Hepatic stellate cell (primary cell): ENCODE data around the gene POLE2.
"Not testable (repeated sequence)": the region's sequence is repeated elsewhere in the genome, so short reads cannot be mapped to it uniquely, and the experiment has no call there.

ENCODE experiments used
- DNase-seq: peaks from one replicate; pipeline ENCODE4 v3.0.0; 2011; ENCODE audit warnings: low spot score

Gene POLE2

DNA sequence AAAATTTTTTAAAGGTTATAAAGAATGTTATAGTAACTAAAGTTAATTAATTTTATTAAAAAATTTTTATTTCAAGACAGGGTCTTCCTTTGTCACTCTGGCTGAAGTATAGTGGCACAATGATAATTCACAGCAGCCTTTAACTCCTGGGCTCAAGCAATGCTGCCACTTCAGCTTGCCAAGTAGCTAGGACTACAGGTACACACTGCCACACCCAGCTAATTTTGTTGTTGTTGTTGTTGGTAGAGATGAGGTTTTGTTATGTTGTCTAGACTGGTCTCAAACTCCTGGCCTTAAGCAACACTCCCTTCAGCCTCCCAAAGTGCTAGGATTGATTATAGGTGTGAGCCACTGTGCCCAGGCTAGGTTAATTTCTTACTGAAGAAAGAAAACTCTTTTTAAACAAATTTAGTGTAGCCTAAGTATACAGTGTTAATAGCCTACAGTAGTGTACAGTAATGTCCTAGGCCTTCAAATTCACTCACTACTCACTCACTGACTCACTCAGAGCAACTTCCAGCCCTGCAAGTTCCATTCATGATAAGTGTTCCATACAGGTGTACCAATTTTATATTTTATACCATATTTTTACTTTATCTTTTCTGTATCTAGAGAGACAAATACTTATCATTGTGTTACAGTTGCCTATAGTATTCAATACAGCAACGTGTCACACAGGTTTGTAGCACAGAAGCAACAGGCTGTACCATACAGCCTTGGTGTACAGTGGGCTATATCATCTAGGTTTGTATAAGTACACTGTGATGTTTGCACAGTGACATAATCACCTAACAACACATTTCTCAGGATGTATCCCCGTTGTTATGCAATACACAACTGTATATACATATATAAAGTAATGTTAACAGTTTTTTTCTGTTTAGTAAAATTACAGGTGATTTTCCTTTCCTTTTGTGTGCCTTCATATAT is 28.2 kb downstream of the POLE2 start:
- DNase-seq = no peak

DNA sequence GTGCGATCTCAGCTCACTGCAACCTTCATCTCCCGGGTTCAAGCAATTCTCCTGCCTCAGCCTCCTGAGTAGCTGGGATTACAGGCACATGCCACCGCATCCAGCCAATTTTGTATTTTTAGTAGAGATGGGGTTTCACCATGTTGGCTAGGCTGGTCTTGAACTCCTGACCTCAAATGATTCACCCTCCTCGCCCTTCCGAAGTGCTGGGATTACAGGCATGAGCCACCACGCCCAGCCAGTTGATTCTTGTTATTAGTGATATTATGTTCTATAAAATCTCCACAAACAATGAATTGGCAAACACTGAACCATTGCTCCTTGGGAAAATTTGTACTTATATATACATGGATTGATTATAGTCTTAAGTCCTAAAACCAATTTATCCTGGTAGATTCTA is 30.5 kb downstream of the POLE2 start:
- not testable (repeated sequence) for DNase-seq

DNA sequence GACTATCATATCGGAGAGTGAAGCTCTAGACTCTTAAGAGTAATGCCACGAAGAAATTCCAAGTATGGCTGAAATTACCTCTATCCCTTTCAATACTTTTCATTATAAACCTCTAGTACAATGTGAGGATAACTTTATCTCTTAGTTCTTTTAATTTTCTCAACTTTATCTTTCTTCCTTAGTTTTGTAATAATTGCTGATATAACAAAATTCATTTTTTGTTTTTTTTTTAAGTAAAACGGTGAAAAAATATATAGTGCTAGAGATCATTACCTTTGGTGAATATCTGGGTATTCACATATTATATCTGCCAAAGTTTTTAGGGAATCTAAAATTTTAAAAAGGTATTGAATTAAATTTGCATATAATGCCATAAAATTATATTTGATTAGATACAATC is 33.5 kb downstream of the POLE2 start:
- no peak for DNase-seq

DNA sequence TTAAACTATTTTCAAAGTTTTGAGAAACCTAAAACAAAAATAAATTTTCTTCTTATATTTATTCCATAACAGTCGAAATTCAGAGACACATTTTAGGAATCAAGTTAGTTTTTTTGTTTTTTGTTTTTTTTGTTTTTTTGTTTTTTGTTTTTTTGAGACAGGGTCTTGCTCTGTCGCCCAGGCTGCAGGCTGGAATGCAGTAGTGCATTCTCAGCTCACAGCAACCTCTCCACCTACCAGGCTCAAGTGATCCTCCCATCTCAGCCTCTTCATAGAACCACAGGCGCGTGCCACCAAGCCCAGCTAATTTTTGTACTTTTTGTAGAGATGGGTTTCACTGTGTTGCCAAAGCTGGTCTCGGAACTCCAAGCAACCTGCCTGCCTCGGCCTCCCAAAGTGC is 34.5 kb downstream of the POLE2 start:
- no peak for DNase-seq

DNA sequence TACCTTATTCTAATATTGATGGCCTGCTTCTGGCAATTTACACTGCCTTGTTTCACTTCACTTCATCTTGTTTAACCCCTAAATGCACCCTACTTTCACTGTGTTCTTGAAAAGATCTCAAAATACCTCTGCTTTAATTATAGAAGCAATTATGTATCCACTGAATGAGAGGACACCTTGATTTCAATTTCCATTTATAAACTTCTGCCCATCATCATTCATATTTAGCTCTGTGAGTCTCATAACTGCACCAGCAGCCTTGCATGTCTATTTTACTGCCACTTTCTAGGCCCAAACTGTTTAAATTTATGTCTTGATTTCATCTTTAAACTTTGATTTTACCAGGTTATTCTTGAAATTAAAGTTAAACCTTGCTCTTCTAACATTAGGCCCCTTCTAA is 45.9 kb downstream of the POLE2 start:
- no peak for DNase-seq

DNA sequence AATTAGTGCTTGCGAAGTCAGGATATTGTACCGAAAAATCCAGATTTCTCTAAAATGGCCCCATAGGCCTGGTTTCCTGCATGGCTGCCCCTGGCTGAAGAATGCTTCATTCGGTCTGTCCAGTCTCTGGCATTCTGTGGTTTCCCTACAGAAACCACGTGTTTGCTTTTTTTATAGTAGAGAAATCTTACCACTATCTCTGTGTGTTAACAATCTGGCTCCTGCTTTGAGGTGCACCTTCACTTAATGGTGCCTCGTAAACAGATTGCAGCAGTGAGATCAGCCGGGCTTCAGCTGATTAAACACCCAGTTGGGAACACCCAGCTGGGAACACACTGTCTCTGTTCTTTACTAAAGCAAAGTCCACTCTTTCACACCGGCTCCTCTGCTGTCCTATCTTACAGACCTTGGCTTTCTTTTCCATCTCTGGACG is 46.3 kb downstream of the POLE2 start:
- no peak for DNase-seq

DNA sequence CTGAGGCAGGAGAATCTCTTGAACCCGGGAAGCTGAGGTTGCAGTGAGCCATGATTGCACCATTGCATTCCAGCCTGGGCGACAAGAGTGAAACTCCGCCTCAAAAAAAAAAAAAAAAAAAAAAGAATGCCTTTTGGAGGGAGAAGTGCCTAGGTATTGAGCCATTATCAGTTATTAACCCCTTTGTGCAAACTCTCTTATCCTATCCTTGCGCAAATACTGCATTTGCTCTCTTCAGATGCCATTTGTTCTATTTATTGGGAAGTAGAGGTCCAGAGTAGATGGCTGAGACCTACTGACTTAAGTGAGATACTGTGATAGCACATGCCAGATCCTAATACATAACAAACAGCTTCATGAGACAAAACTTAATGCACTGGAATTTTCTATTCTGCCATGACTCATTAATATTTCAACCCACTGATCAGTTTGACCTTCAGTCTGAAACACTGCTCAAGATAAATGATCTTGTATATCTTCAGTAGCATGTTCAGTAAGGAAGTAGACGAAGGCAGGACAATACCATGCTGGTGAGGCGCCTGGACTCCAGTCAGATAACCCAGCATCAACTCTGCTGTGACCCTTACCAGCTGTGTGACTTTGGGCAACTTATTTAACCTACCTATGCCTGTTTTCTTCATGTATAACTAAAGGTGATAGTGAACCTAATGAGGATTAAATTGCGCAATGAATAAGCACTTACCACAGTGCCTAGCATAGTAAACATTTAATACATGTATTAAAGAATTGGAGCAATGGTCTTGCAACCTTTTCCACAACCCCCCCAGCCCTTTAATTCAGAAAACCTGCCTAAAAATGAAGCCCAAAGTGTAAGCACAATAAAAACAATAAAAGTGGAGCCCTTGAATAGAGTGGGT is 47.2 kb downstream of the POLE2 start:
- DNase-seq = no peak

DNA sequence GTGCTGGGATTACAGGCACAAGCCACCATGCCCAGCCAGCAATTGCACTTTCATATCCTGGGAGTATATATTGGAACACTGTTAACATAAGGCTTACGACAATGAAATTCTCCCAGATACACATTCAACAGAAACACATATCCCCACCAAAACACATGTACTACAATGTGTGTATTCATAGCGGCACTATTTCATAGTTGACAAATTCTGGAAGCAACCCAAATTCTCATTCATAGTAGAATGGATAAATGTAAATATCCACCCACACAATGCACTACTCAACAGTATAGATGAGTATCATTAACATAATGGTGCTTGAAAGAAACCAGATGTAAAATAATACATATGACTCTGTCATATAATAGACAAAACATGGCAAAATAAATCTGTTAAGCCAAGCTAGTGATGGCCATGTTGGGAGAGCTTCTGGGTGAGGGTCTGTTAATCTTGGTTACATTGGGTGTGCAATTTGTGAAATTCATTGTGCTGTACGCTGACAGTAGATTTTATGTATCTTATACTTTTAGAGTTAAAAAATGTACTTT is 50.4 kb downstream of the POLE2 start:
- no peak for DNase-seq

DNA sequence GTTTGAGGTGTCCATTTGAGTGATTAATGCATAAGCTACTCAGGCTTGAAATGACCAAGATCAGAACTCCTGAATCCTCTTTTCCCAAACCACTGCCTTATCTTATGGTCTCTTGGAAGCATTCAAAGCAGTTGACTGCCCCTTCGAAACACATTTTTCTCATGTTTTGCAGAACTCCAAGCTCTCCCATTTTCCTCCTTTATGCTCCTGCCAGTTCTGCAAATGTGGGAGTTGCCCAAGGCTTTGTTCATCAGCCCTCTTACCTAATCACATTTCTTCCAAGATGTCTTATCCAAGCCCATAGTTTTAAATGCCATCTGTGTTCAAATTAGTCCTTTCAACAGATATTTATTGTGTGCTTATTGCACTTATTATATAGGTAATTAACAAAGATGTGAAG is 51.1 kb downstream of the POLE2 start:
- no peak for DNase-seq

DNA sequence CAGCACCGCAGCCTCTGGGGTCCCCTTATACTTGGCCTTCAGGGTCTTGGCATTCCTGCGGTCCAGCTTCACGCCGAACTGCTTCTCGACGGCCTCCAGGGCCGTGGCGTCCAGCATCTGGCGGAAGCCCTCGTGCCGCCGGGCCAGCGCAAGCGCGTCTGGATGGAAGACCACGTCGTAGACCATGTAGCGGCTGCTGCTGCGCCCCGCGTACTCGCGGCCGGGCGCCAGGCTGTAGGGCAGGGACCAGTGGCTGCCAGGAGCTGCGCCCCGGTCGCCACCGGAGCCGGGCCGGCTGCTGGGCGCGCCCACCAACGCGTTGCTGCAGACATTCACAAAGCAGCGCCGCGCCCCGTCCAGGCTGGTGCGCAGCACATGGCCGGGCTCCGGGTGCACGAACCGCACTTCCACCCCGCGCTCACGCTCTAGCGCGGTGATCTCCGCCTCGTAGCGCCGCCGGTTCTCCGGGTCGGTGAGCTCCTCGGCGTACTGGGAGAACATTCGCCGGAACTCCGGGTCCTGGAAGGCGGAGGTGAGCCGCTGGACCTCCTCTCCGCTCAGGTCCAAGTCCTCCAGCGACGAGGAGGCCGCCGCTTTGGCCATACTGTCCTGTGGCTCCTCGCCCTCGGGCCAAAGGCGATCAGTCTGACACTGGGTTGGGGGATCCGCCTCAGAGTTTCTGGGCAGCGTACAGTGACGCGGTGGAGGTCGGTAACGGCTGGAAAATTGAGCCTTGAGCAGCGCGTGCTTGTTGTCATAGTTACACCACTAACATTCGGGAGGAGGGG is 53.3 kb downstream of the POLE2 start, which contains the start of gene DNAAF2:
TSS of gene DNAAF2 (minus strand) at position 698 of the 788 bp plus-strand sequence. CDS start at position 603, 95 bp downstream.
- DNase-seq = peak; percentile 78

DNA sequence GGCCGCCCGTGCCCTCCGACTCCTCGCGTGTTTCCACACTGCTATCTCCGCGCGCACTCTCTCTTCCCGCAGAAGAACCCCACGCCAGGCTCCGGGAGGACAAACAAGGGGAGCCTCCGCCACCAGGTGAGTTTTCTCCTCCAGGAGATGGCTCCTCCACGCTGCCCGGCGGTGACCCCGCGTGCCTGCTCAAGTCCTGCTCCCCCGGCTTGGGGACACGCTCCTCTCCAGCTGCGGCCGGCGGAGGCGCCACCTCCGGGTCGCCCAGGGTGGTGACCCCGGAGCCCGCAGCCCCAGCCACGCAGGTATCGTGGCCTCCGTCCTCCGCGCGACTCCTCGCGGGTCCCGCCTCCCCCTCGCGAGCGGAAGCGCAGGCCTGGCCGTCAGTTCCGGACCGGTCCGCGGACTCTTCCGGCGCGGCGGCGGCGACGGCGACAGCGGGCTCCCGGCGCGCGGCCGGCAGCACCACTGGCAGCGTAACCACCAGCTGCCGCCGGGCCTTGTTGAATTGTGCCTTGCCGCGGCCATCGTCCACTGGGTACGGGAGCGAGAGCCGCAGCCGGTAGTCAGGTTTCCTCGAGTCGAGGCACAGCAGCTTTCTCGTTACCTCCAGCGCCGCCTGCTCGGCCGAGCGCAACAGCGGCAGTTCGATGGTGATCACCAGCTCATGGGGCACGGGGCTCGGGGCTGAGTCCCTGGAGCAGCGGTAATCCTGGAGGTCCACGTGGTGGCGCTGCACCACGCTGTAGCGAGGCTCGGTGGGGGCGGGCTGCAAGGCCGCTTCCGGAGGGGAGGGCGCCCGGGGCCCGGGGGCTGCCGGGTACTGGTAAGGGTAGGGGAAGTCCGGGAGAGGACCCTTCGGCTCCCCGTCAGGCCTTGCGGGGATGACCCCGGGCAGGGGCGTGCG is 54.1 kb downstream of the POLE2 start:
- peak; percentile 89 for DNase-seq

DNA sequence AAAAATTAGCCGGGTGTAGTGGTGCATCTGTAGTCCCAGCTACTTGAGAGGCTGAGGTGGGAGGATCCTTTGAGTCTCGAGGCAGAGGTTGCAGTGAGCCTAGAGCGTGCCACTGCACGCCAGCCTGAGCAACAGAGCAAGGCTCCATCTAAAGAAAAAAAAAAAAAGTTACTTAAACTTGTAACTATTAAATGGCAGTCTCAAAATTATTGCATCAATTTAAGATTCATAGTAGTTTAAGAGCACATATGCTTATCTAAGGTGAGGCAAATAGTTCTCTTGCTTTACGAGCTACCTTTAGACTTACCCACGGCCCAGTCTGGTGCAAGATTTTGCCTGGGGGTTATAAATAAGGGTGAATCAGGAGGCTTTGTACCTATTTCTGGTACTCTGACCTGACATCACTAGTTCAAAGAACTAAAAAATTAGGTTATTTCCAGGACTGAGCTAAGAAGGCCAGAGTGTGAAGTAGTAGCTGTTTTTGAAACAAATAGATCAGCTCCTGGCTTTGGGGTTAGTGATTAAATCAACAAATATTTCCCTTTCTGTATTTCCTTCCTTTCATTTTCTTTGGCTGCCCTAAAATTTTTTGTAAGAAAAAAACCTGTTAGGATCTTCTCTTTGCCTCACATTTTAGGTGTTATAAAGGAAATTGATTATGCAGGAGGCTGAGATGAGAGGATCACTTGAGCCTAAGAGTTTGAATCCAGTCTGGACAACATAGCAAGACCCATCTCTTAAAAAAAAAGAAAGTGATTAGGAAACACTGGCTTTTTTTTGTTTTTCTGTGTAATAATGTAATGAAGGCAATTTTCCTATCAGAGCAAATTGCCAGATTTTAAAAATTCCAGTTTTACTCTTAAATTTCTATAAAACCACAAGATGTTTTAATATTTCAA is 63.8 kb downstream of the POLE2 start:
- DNase-seq = no peak

DNA sequence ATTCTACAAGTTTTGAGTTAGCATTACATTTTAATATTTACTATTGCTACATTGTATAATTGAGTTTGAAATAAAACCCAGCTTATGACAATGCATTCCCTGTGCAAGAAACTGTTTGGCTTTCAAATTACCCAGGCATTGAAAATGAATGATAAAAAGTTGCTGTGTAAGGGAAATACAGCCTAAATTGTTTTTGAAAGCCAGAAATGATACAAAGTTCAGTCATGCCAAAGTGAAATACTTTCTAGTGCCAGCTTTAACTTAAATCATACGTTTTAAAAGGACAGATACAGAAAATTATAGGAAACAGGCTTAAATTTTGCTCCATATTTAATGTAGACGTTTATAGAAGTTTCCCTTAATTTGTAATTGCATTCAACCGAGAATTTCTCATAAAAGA is 64.6 kb downstream of the POLE2 start:
- DNase-seq = no peak

DNA sequence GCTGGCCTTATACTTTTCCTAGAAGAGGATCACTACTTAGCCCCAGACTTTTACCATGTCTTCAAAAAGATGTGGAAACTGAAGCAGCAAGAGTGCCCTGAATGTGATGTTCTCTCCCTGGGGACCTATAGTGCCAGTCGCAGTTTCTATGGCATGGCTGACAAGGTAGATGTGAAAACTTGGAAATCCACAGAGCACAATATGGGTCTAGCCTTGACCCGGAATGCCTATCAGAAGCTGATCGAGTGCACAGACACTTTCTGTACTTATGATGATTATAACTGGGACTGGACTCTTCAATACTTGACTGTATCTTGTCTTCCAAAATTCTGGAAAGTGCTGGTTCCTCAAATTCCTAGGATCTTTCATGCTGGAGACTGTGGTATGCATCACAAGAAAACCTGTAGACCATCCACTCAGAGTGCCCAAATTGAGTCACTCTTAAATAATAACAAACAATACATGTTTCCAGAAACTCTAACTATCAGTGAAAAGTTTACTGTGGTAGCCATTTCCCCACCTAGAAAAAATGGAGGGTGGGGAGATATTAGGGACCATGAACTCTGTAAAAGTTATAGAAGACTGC is 65.9 kb downstream of the POLE2 start:
- DNase-seq = no peak

DNA sequence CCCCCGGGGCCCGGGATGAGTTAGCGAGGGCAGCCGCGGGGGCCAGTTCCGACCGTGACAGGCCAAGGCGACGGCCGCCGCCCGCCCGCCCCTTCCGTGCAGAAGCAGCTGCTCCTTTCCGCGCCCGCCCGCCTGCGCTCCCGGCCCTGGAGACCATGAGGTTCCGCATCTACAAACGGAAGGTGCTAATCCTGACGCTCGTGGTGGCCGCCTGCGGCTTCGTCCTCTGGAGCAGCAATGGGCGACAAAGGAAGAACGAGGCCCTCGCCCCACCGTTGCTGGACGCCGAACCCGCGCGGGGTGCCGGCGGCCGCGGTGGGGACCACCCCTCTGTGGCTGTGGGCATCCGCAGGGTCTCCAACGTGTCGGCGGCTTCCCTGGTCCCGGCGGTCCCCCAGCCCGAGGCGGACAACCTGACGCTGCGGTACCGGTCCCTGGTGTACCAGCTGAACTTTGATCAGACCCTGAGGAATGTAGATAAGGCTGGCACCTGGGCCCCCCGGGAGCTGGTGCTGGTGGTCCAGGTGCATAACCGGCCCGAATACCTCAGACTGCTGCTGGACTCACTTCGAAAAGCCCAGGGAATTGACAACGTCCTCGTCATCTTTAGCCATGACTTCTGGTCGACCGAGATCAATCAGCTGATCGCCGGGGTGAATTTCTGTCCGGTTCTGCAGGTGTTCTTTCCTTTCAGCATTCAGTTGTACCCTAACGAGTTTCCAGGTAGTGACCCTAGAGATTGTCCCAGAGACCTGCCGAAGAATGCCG is 66.7 kb downstream of the POLE2 start:
- DNase-seq = no peak

DNA sequence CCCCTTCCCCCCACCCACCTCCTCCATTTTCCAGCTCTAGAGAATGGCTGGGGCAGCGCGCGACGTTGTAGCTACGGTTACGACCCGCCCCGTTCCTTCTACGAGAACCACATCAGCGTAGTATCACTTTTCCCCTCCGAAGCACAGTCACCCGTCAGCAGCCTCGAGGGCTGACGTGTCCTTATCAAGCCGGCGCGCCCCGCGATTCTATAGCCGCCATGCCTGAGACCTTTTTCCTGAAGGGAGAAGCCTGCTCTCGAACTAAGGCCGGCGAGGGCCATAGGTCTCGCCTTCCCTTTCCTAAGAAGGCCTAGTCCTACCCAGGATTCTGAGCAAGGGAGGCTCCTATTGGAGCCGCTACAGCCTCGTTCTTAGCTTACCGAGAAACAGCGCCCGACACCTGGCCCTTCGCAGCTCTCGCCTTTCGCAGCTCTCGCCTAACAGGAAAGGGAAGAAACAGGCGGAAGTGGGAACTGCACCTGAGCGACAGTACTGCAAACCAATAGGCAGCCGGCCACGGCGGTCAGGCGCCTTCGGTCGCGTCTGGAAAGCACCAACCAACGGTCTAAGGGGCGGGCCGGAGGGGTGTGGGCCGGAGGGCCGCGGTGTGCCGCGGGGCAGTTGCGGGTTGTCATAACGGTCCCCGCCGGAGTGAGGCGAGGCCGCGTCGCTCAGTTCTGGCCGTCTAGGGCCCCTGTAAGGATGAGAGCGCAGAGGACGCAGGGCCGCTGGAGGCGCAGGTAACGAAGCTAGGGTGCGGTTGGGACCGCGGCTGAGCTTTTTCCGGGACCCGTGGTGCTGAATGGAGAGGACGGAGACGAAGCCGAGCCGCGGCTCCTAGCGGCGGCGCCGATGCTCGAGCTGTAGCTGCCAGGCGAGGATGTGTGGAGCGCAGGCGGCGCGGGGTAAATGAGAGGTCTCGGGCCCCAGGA is 67.6 kb downstream of the POLE2 start, which contains the start of the genes MGAT2 and RPL36AL:
TSS of gene MGAT2 (plus strand) at position 618 of the 932 bp plus-strand sequence. CDS start 470 bp downstream, outside the sequence.
TSS of gene RPL36AL (minus strand) at position 445 of the 932 bp plus-strand sequence. CDS start 1,522 bp downstream, outside the sequence.
- DNase-seq = peak; percentile 99

DNA sequence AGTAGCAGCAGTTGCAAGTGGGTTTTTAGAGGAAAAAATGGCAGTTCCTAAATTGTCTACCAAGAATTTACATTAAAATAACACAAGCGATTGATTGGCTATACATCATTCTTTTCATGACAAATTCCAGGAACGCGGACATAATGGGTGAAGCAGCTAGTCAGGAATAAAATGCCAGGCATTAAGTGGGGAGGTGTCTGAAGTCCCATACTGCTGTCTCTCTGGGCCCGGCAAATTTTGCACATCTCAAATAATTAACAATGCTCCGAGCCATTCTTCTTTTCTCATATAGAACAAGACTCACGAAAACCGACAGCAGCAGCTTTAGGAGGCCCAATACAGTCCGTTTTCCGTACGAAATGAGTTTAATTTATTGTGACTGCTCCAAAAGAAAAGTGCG is 68.3 kb downstream of the POLE2 start:
- DNase-seq = no peak
